Neural cell (in vitro differentiated cells): ENCODE measurements around the gene CUBN. TPM values are rescaled to one million over a fixed set of nuclear protein-coding genes. Genes with fewer than 3 reads are reported as not detected.

Experiments
- H2AFZ ChIP-seq: fragments of 200-600, 300-800 bp; sonication (generic), shearing (Covaris generic); 2 replicates; pipeline ENCODE4 v1.6.0; 2014; ENCODE audit warnings: low read depth, mild to moderate bottlenecking, antibody characterized with exemption, low read length, moderate library complexity
- H3F3A ChIP-seq: fragments of 200-600 bp; shearing (Covaris generic); 2 replicates; pipeline ENCODE4 v1.6.1; 2016; ENCODE audit warnings: mild to moderate bottlenecking, moderate library complexity, mixed read lengths, antibody characterized with exemption, low read length; ENCODE audit not compliant: insufficient read depth, poor library complexity, severe bottlenecking
- H3K27ac ChIP-seq: fragments of 200-600, 300-800 bp; sonication (generic), shearing (Covaris generic); 2 replicates; pipeline ENCODE4 v1.5.1; 2014; ENCODE audit warnings: mild to moderate bottlenecking, low read length, moderate library complexity
- H3K27me3 ChIP-seq: fragments of 300-800, 200-600 bp; sonication (generic), shearing (Covaris generic); 2 replicates; pipeline ENCODE4 v1.6.0; 2014; ENCODE audit warnings: mild to moderate bottlenecking, low read depth, low read length, moderate library complexity; ENCODE audit not compliant: insufficient read depth
- H3K36me3 ChIP-seq: fragments of 300-800, 200-600 bp; sonication (generic), shearing (Covaris generic); 2 replicates; pipeline ENCODE4 v1.5.1; 2014; ENCODE audit warnings: mild to moderate bottlenecking, antibody characterized with exemption, low read length, moderate library complexity; ENCODE audit not compliant: insufficient read depth
- H3K4me2 ChIP-seq: fragments of 300-800, 200-600 bp; sonication (generic), shearing (Covaris generic); 2 replicates; pipeline ENCODE4 v1.6.0; 2014; ENCODE audit warnings: mild to moderate bottlenecking, low read length
- H3K4me3 ChIP-seq: fragments of 300-800, 200-600 bp; sonication (generic), shearing (Covaris generic); 2 replicates; pipeline ENCODE4 v1.5.1; 2014; ENCODE audit warnings: mild to moderate bottlenecking, low read length, moderate library complexity
- H3K79me2 ChIP-seq: fragments of 200-600 bp; shearing (Covaris generic); replicated peaks from 2 replicates; pipeline ENCODE4 v1.6.0; 2014; ENCODE audit warnings: mild to moderate bottlenecking, low read length, moderate library complexity; ENCODE audit not compliant: insufficient read depth
- H3K9ac ChIP-seq: fragments of 300-800, 200-600 bp; sonication (generic), shearing (Covaris generic); 2 replicates; pipeline ENCODE4 v1.6.1; 2016; ENCODE audit warnings: mild to moderate bottlenecking, low read length, mixed read lengths
- H3K9me2 ChIP-seq: fragments of 200-600 bp; shearing (Covaris generic); 2 replicates; pipeline ENCODE4 v1.6.1; 2016; ENCODE audit warnings: mild to moderate bottlenecking, low read length, mixed read lengths; ENCODE audit not compliant: insufficient read depth
- H3K9me3 ChIP-seq: fragments of 200-600, 300-800 bp; sonication (generic), shearing (Covaris generic); 2 replicates; pipeline ENCODE4 v1.6.1; 2016; ENCODE audit warnings: mild to moderate bottlenecking, mixed run types, low read length, moderate library complexity, mixed read lengths
- H4K20me1 ChIP-seq: fragments of 200-600 bp; shearing (Covaris generic); 2 replicates; pipeline ENCODE4 v1.6.1; 2016; ENCODE audit warnings: mild to moderate bottlenecking, mixed run types; ENCODE audit not compliant: insufficient read depth
- CTCF ChIP-seq: fragments of 450-650 bp; IDR thresholded peaks from 2 replicates; pipeline ENCODE4 v1.5.1; 2014; ENCODE audit warnings: antibody characterized with exemption, mild to moderate bottlenecking, moderate library complexity; ENCODE audit not compliant: poor library complexity, severe bottlenecking
- EP300 ChIP-seq: fragments of 450-650 bp; conservative IDR thresholded peaks from 2 replicates; pipeline ENCODE4 v1.6.1; 2014; ENCODE audit warnings: antibody characterized with exemption, mild to moderate bottlenecking, moderate library complexity; ENCODE audit not compliant: poor library complexity, severe bottlenecking
- EZH2 ChIP-seq: fragments of 200-600, 300-800 bp; shearing (Covaris generic), sonication (generic); IDR thresholded peaks from 2 replicates; pipeline ENCODE4 v1.6.1; 2014; ENCODE audit warnings: antibody characterized with exemption, low read length, borderline replicate concordance, mild to moderate bottlenecking; ENCODE audit not compliant: insufficient read depth, poor library complexity, severe bottlenecking
- MXI1 ChIP-seq: fragments of 450-650 bp; conservative IDR thresholded peaks from 2 replicates; pipeline ENCODE4 v1.6.1; 2014; ENCODE audit warnings: antibody characterized with exemption, mild to moderate bottlenecking; ENCODE audit not compliant: poor library complexity, severe bottlenecking
- POLR2AphosphoS5 ChIP-seq: IDR thresholded peaks from 2 replicates; pipeline ENCODE4 v1.6.1; 2012
- RAD21 ChIP-seq: fragments of 450-650 bp; conservative IDR thresholded peaks from 2 replicates; pipeline ENCODE4 v1.6.1; 2014; ENCODE audit warnings: antibody characterized with exemption, mild to moderate bottlenecking, moderate library complexity
- REST ChIP-seq: IDR thresholded peaks from 2 replicates; pipeline ENCODE4 v1.6.1; 2012; ENCODE audit warnings: borderline replicate concordance
- SMC3 ChIP-seq: fragments of 450-650 bp; conservative IDR thresholded peaks from 2 replicates; pipeline ENCODE4 v1.6.1; 2014; ENCODE audit warnings: antibody characterized with exemption, mild to moderate bottlenecking, moderate library complexity; ENCODE audit not compliant: poor library complexity
- TAF1 ChIP-seq: IDR thresholded peaks from 2 replicates; pipeline ENCODE4 v1.6.1; 2012; ENCODE audit warnings: low read depth
- polyA plus RNA-seq: library from polyadenylated mRNA; depleted of rRNA; stranded (reverse); fragments of >200 nt; gene quantifications from 2 replicates; pipeline ENCODE4 v1.2.3, GENCODE V29; 2014

Gene CUBN
- polyA plus RNA-seq, 1 donor from 2014 or later, result 7.1 TPM

GRCh38 chr10:17109046-17109445 lies 20.6 kb downstream of the CUBN start:
- H2AFZ ChIP-seq, result no peak overlapping the region
- H3K9ac ChIP-seq, result no peak overlapping the region
- no peak overlapping the region for H3K27ac ChIP-seq
- no peaks in the 10 kb centered on the region for H3F3A ChIP-seq
- no peaks in the 10 kb centered on the region for H3K27me3 ChIP-seq
- H4K20me1 ChIP-seq, result no peaks in the 10 kb centered on the region
- no peak overlapping the region for H3K4me3 ChIP-seq
- no peaks in the 10 kb centered on the region for H3K79me2 ChIP-seq
- no peaks in the 10 kb centered on the region for H3K9me2 ChIP-seq
- no peak overlapping the region for H3K4me2 ChIP-seq
- no peaks in the 10 kb centered on the region for H3K9me3 ChIP-seq
- no peak for TF ChIP-seq EP300
- no peak for TF ChIP-seq EZH2
- no peak for TF ChIP-seq MXI1
- TF ChIP-seq CTCF, result no peak
- no peak for TF ChIP-seq RAD21
- no peak for TF ChIP-seq TAF1
- TF ChIP-seq POLR2AphosphoS5, result no peak
- no peak for TF ChIP-seq SMC3
- TF ChIP-seq REST, result no peak
- H3K36me3 ChIP-seq, result no peaks in the 10 kb centered on the region

GRCh38 chr10:17106991-17107390 lies 22.6 kb downstream of the CUBN start:
- Histone ChIP-seq H3K27ac (no peak overlapping the region), H3F3A (no peaks in the 10 kb centered on the region), H4K20me1 (no peaks in the 10 kb centered on the region), H3K36me3 (no peaks in the 10 kb centered on the region), H3K4me2 (no peak overlapping the region), H3K9me3 (no peaks in the 10 kb centered on the region), H3K9me2 (no peaks in the 10 kb centered on the region), H2AFZ (no peak overlapping the region), H3K79me2 (no peaks in the 10 kb centered on the region), H3K4me3 (no peak overlapping the region), H3K27me3 (no peaks in the 10 kb centered on the region), H3K9ac (no peak overlapping the region)
- TF ChIP-seq REST, result no peak
- TF ChIP-seq TAF1, result no peak
- no peak for TF ChIP-seq SMC3
